Measurements from ENCODE around the gene SELENOP.

The SELENOP gene

DNA sequence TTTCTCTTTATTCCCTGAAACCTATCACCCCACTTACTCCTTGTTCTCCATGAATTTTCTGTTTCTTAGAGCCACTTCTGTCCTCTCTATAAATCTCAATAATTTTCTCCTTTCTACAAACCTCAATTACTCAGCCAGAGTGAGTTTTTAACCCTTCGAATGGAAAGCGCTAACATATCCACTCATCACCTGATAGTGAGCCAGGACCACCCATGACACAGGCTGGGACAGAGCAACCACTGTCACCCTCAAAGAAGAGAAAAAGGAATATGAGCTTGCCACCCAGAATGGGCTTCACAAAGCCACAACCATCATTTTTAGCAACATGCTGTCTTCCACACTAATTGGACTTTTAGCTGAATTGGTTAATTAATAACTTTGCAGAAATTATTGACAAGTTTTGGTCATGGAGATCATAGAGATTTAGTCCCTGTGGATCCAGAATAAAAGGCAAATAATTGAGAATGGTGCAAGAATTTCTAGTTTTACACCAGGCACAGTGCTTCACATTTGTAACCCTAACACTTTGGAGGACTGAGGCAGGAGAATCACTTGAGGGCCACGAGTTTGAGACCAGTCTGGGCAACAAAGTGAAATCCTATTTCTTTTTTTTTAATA is 32.1 kb upstream of the SELENOP start:
- no peaks in the 10 kb centered on the region for H3K36me3 ChIP-seq (ENCODE audit: control insufficient read depth, insufficient read depth, low read length)
- H3K4me1 ChIP-seq (ENCODE audit: control insufficient read depth, insufficient read depth, low read length): no peaks in the 10 kb centered on the region
- H3K4me3 ChIP-seq (ENCODE audit: insufficient read depth, low read depth, low read length): no peak overlapping the region
- no peaks in the 10 kb centered on the region for H3K9me3 ChIP-seq (ENCODE audit: control insufficient read depth, low read length)
- WGBS, 2 experiments: 79 to 99% methylated on average over 3 of the region's 3 CpGs
- no peak overlapping the region for H3K27ac ChIP-seq (ENCODE audit: insufficient read depth, low read depth, low read length, poor library complexity, severe bottlenecking)
- no peaks in the 10 kb centered on the region for H3K27me3 ChIP-seq (ENCODE audit: control insufficient read depth, insufficient read depth, low read length, poor library complexity, severe bottlenecking)

- WGBS, 2 experiments: 95 to 96% methylated on average over 4 of the region's 4 CpGs
- Histone ChIP-seq H3K36me3 (ENCODE audit: control insufficient read depth, insufficient read depth, low read length) (no peaks in the 10 kb centered on the region), H3K4me1 (ENCODE audit: control insufficient read depth, insufficient read depth, low read length) (no peaks in the 10 kb centered on the region), H3K27ac (ENCODE audit: insufficient read depth, low read depth, low read length, poor library complexity, severe bottlenecking) (no peak overlapping the region), H3K9me3 (ENCODE audit: control insufficient read depth, low read length) (no peaks in the 10 kb centered on the region), H3K4me3 (ENCODE audit: insufficient read depth, low read depth, low read length) (no peak overlapping the region), H3K27me3 (ENCODE audit: control insufficient read depth, insufficient read depth, low read length, poor library complexity, severe bottlenecking) (no peaks in the 10 kb centered on the region)
Measured at GRCh38 chr5:42842921-42843641, 31.4 kb upstream of the SELENOP start.

DNA sequence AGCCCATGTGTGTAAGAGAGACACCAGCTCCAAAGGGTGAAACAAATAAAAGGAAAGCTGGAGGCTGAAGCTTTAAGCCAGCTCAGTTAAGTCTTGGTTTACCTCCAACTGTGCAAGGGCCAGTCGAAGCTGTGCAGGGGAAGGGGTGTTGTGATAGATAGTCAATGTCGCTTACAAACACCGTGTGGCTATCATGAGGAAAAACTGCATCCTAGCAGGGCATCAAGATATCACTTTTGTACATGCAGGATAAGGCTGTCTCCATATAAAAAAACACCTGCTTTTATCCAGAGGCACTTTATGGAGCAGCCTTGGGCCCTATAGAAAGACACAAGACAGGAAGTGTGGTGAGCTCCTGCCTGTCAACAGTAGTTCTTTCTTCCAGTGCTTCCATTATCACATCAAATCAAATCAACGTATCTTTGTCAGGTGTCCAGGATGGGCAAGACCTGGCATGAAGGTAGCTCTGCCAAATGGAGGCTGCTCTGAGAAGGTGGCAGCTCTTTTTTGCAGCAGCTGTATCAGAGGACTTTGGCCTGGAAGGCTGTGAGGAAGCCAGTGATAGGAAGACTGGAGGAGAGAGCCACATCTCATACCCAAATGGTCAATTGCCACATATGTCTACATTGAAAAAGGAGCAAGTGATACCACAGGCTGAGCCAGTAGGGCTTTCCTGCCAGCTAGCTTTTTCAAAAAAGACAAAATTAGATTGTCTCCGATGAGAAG is 29.3 kb upstream of the SELENOP start:
- Histone ChIP-seq H3K27me3 (ENCODE audit: control insufficient read depth, insufficient read depth, low read length, poor library complexity, severe bottlenecking) (no peaks in the 10 kb centered on the region), H3K4me3 (ENCODE audit: insufficient read depth, low read depth, low read length) (no peak overlapping the region), H3K4me1 (ENCODE audit: control insufficient read depth, insufficient read depth, low read length) (no peaks in the 10 kb centered on the region), H3K27ac (ENCODE audit: insufficient read depth, low read depth, low read length, poor library complexity, severe bottlenecking) (no peak overlapping the region), H3K9me3 (ENCODE audit: control insufficient read depth, low read length) (no peaks in the 10 kb centered on the region), H3K36me3 (ENCODE audit: control insufficient read depth, insufficient read depth, low read length) (no peaks in the 10 kb centered on the region)
- WGBS, 2 experiments: 92 to 94% methylated on average over 5 of the region's 5 CpGs

DNA sequence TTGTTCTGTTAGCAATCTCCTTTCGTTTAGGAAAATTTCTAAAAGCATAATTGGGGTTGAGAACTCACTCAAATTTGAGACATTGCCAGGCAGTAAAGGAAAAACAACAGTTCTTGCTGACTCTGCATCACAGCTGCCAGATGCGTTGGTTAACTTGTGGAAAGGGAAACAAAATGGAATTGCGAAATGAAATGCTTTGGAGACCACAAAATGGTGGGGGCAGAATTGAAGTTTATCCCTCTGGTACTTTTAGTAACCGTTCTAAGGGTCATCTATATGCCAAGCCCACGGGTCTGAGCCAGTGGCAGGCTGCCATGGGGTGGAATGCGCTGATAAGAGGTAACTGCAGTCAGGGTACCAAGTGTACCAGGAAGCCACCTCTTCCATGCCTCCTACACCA is 28.6 kb upstream of the SELENOP start:
- Histone ChIP-seq H3K27ac (ENCODE audit: insufficient read depth, low read depth, low read length, poor library complexity, severe bottlenecking) (no peak overlapping the region), H3K4me3 (ENCODE audit: insufficient read depth, low read depth, low read length) (no peak overlapping the region)

GRCh38 chr5:42839196-42839595 is 27.5 kb upstream of the SELENOP start:
- Histone ChIP-seq H3K4me3 (ENCODE audit: insufficient read depth, low read depth, low read length) (no peak overlapping the region), H3K4me1 (ENCODE audit: control insufficient read depth, insufficient read depth, low read length) (no peaks in the 10 kb centered on the region), H3K9me3 (ENCODE audit: control insufficient read depth, low read length) (no peaks in the 10 kb centered on the region), H3K27me3 (ENCODE audit: control insufficient read depth, insufficient read depth, low read length, poor library complexity, severe bottlenecking) (no peaks in the 10 kb centered on the region), H3K36me3 (ENCODE audit: control insufficient read depth, insufficient read depth, low read length) (no peaks in the 10 kb centered on the region), H3K27ac (ENCODE audit: insufficient read depth, low read depth, low read length, poor library complexity, severe bottlenecking) (no peak overlapping the region)
- 92 to 100% methylated on average over 2 to 3 of the region's 3 CpGs for whole genome bisulfite sequencing, 2 experiments

More for the DNA sequence above, 28.6 kb upstream of the SELENOP start:
- WGBS, 2 experiments: 90 to 93% methylated on average over 6 of the region's 6 CpGs
- H3K4me1 ChIP-seq (ENCODE audit: control insufficient read depth, insufficient read depth, low read length): no peaks in the 10 kb centered on the region
- no peaks in the 10 kb centered on the region for H3K9me3 ChIP-seq (ENCODE audit: control insufficient read depth, low read length)
- H3K27me3 ChIP-seq (ENCODE audit: control insufficient read depth, insufficient read depth, low read length, poor library complexity, severe bottlenecking): no peaks in the 10 kb centered on the region
- no peaks in the 10 kb centered on the region for H3K36me3 ChIP-seq (ENCODE audit: control insufficient read depth, insufficient read depth, low read length)

DNA sequence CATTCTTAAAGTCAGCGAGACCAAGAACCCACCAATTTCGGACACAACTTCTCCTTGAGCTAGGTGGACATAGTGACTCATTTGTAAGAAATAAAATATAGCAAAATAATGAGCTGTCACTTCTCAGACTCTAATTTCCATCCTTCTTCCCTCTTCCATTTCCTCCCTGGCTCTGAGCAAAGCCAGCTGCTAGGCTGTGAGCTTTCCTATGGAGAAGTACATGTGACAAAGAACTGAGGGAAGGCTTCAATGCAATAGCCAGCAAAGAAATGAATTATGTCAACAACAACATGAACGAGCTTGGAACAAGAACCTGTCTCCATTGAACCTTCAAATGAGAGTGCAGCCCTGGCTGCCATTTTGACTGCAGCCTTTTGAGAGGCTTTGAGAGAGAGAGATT is 25.9 kb upstream of the SELENOP start:
- Histone ChIP-seq H3K9me3 (ENCODE audit: control insufficient read depth, low read length) (no peaks in the 10 kb centered on the region), H3K4me3 (ENCODE audit: insufficient read depth, low read depth, low read length) (no peak overlapping the region), H3K4me1 (ENCODE audit: control insufficient read depth, insufficient read depth, low read length) (no peaks in the 10 kb centered on the region), H3K36me3 (ENCODE audit: control insufficient read depth, insufficient read depth, low read length) (no peaks in the 10 kb centered on the region), H3K27me3 (ENCODE audit: control insufficient read depth, insufficient read depth, low read length, poor library complexity, severe bottlenecking) (no peaks in the 10 kb centered on the region), H3K27ac (ENCODE audit: insufficient read depth, low read depth, low read length, poor library complexity, severe bottlenecking) (no peak overlapping the region)
- WGBS, 2 experiments: 93 to 96% methylated on average over 3 of the region's 3 CpGs

DNA sequence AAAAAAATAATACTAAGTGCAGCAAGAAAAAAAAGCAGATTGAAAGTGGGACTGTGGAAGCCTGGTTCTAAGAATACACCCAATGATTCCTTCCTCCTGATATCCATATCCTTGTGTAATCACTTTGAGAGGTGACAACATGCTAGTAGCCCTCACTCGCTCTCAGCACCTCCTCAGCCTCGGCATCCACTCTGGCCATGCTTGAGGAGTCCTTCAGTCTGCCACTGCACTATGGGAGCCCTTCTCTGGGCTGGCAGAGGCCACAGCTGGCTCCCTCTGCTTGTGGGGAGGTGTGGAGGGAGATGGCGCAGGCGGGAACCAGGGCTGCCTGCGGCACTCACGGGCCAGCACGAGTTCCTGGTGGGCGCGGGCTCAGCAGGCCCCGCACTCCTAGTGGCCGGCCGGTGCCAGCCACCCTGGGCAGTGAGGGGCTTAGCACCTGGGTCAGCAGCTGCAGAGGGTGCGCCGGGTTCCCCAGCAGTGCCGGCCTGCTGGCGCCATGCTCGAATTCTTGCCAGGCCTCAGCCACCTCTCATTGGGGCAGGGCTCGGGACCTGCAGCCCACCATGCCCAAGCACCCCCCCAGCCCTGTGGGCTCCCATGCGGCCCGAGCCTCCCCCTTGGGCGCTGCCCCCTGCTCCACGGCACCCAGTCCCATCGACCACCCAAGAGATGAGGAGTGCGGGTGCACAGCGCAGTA is 24.5 kb upstream of the SELENOP start:
- Histone ChIP-seq H3K4me3 (ENCODE audit: insufficient read depth, low read depth, low read length) (no peak overlapping the region), H3K4me1 (ENCODE audit: control insufficient read depth, insufficient read depth, low read length) (no peaks in the 10 kb centered on the region), H3K36me3 (ENCODE audit: control insufficient read depth, insufficient read depth, low read length) (no peaks in the 10 kb centered on the region), H3K27me3 (ENCODE audit: control insufficient read depth, insufficient read depth, low read length, poor library complexity, severe bottlenecking) (no peaks in the 10 kb centered on the region), H3K27ac (ENCODE audit: insufficient read depth, low read depth, low read length, poor library complexity, severe bottlenecking) (no peak overlapping the region), H3K9me3 (ENCODE audit: control insufficient read depth, low read length) (no peaks in the 10 kb centered on the region)
- WGBS, 2 experiments: 94 to 95% methylated on average over 25 of the region's 25 CpGs

- Histone ChIP-seq H3K4me3 (ENCODE audit: insufficient read depth, low read depth, low read length) (no peak overlapping the region), H3K27me3 (ENCODE audit: control insufficient read depth, insufficient read depth, low read length, poor library complexity, severe bottlenecking) (no peaks in the 10 kb centered on the region), H3K36me3 (ENCODE audit: control insufficient read depth, insufficient read depth, low read length) (no peaks in the 10 kb centered on the region), H3K4me1 (ENCODE audit: control insufficient read depth, insufficient read depth, low read length) (no peaks in the 10 kb centered on the region), H3K27ac (ENCODE audit: insufficient read depth, low read depth, low read length, poor library complexity, severe bottlenecking) (no peak overlapping the region), H3K9me3 (ENCODE audit: control insufficient read depth, low read length) (no peaks in the 10 kb centered on the region)
- WGBS, 2 experiments: 89 to 94% methylated on average over 5 of the region's 5 CpGs
Measured at GRCh38 chr5:42832060-42832459, 20.4 kb upstream of the SELENOP start.

- WGBS, 2 experiments: 91 to 96% methylated on average over 2 of the region's 2 CpGs
- Histone ChIP-seq H3K27ac (ENCODE audit: insufficient read depth, low read depth, low read length, poor library complexity, severe bottlenecking) (no peak overlapping the region), H3K36me3 (ENCODE audit: control insufficient read depth, insufficient read depth, low read length) (no peaks in the 10 kb centered on the region), H3K27me3 (ENCODE audit: control insufficient read depth, insufficient read depth, low read length, poor library complexity, severe bottlenecking) (no peaks in the 10 kb centered on the region), H3K9me3 (ENCODE audit: control insufficient read depth, low read length) (no peaks in the 10 kb centered on the region), H3K4me1 (ENCODE audit: control insufficient read depth, insufficient read depth, low read length) (no peaks in the 10 kb centered on the region), H3K4me3 (ENCODE audit: insufficient read depth, low read depth, low read length) (no peak overlapping the region)
Measured at GRCh38 chr5:42830924-42831323, 19.2 kb upstream of the SELENOP start.

GRCh38 chr5:42828671-42829070 is 17.0 kb upstream of the SELENOP start:
- H3K27ac ChIP-seq (ENCODE audit: insufficient read depth, low read depth, low read length, poor library complexity, severe bottlenecking): no peak overlapping the region
- WGBS, 2 experiments: 92 to 97% methylated on average over 2 of the region's 2 CpGs
- H3K27me3 ChIP-seq (ENCODE audit: control insufficient read depth, insufficient read depth, low read length, poor library complexity, severe bottlenecking): no peaks in the 10 kb centered on the region
- no peaks in the 10 kb centered on the region for H3K36me3 ChIP-seq (ENCODE audit: control insufficient read depth, insufficient read depth, low read length)
- H3K4me3 ChIP-seq (ENCODE audit: insufficient read depth, low read depth, low read length): no peak overlapping the region
- H3K9me3 ChIP-seq (ENCODE audit: control insufficient read depth, low read length): no peaks in the 10 kb centered on the region
- H3K4me1 ChIP-seq (ENCODE audit: control insufficient read depth, insufficient read depth, low read length): no peaks in the 10 kb centered on the region

Data from ectodermal cell (in vitro differentiated cells).